IPS DF 6.9 (cell line): Measurements from ENCODE around the gene TM2D3.

Experiments used
- DNase-seq: peaks from one replicate; pipeline ENCODE4 v3.0.0-alpha.2; 2013; ENCODE audit warnings: low read depth, low spot score
- H3K27ac ChIP-seq: one replicate; pipeline ENCODE4 v1.5.1; 2013; ENCODE audit warnings: low read length, control low read depth
- H3K27me3 ChIP-seq: 2 replicates; pipeline ENCODE4 v1.6.1; 2013; ENCODE audit warnings: mild to moderate bottlenecking, low read length; ENCODE audit not compliant: control insufficient read depth, insufficient read depth
- H3K36me3 ChIP-seq: 2 replicates; pipeline ENCODE4 v1.6.1; 2013; ENCODE audit warnings: low read length; ENCODE audit not compliant: control insufficient read depth, insufficient read depth
- H3K4me1 ChIP-seq: 2 replicates; pipeline ENCODE4 v1.6.1; 2013; ENCODE audit warnings: low read length; ENCODE audit not compliant: control insufficient read depth, insufficient read depth
- H3K4me3 ChIP-seq: 2 replicates; pipeline ENCODE4 v1.5.1; 2013; ENCODE audit warnings: mild to moderate bottlenecking, low read length
- H3K9me3 ChIP-seq: 2 replicates; pipeline ENCODE4 v1.6.1; 2013; ENCODE audit warnings: low read length, inconsistent platforms; ENCODE audit not compliant: control insufficient read depth, insufficient read depth
- WGBS: extraction: QIAGEN DNeasy Blood & Tissue Kit; methylation state at CpG from one replicate; pipeline ENCODE4 v1.1.7; 2013; ENCODE audit warnings: mixed read lengths, missing lambda C conversion rate; ENCODE audit not compliant: insufficient read length, insufficient coverage; 5-methylcytosine and 5-hydroxymethylcytosine counted together

The TM2D3 gene

GRCh38 chr15:101615414-101615985 lies 36.7 kb downstream of the TM2D3 start:
- Histone ChIP-seq H3K27ac (no peak overlapping the region), H3K4me1 (peaks cover 7% of the 10 kb centered on the region), H3K4me3 (no peak overlapping the region), H3K27me3 (no peaks in the 10 kb centered on the region), H3K36me3 (no peaks in the 10 kb centered on the region), H3K9me3 (no peaks in the 10 kb centered on the region)
- DNase-seq, result no peak
- no CpG with 5 or more reads among the region's 15 CpGs for WGBS

- H3K27me3 ChIP-seq, result no peaks in the 10 kb centered on the region
- no peaks in the 10 kb centered on the region for H3K36me3 ChIP-seq
- WGBS, result no CpG with 5 or more reads among the region's 11 CpGs
- peaks cover 7% of the 10 kb centered on the region for H3K4me1 ChIP-seq
- no peak overlapping the region for H3K4me3 ChIP-seq
- no peaks in the 10 kb centered on the region for H3K9me3 ChIP-seq
- no peak for DNase-seq
- H3K27ac ChIP-seq, result no peak overlapping the region
Measured at GRCh38 chr15:101614761-101615160, 37.4 kb downstream of the TM2D3 start.

GRCh38 chr15:101614001-101614585 lies 38.1 kb downstream of the TM2D3 start:
- Histone ChIP-seq H3K36me3 (no peaks in the 10 kb centered on the region), H3K4me1 (peaks cover 7% of the 10 kb centered on the region), H3K27me3 (no peaks in the 10 kb centered on the region), H3K27ac (no peak overlapping the region), H3K9me3 (no peaks in the 10 kb centered on the region), H3K4me3 (no peak overlapping the region)
- DNase-seq, result no peak
- no CpG with 5 or more reads among the region's 14 CpGs for WGBS

GRCh38 chr15:101613130-101614000 lies 38.8 kb downstream of the TM2D3 start:
- peaks cover 7% of the 10 kb centered on the region for H3K4me1 ChIP-seq
- no peak overlapping the region for H3K4me3 ChIP-seq
- DNase-seq, result no peak
- no peaks in the 10 kb centered on the region for H3K27me3 ChIP-seq
- no peaks in the 10 kb centered on the region for H3K9me3 ChIP-seq
- H3K36me3 ChIP-seq, result no peaks in the 10 kb centered on the region
- WGBS, result no CpG with 5 or more reads among the region's 20 CpGs
- H3K27ac ChIP-seq, result no peak overlapping the region

- Histone ChIP-seq H3K36me3 (no peaks in the 10 kb centered on the region), H3K27me3 (no peaks in the 10 kb centered on the region), H3K9me3 (no peaks in the 10 kb centered on the region), H3K4me3 (no peak overlapping the region), H3K4me1 (peaks cover 7% of the 10 kb centered on the region), H3K27ac (no peak overlapping the region)
- WGBS, result no CpG with 5 or more reads among the region's 11 CpGs
- DNase-seq, result no peak
Measured at GRCh38 chr15:101612676-101613075, 39.5 kb downstream of the TM2D3 start.

- Histone ChIP-seq H3K4me3 (no peak overlapping the region), H3K27ac (no peak overlapping the region), H3K27me3 (no peaks in the 10 kb centered on the region), H3K9me3 (no peaks in the 10 kb centered on the region), H3K4me1 (peaks cover 7% of the 10 kb centered on the region), H3K36me3 (no peaks in the 10 kb centered on the region)
- no CpG with 5 or more reads among the region's 10 CpGs for WGBS
- no peak for DNase-seq
Measured at GRCh38 chr15:101611580-101612299, 40.4 kb downstream of the TM2D3 start.

GRCh38 chr15:101611007-101611406 lies 41.2 kb downstream of the TM2D3 start:
- H3K36me3 ChIP-seq, result no peaks in the 10 kb centered on the region
- DNase-seq, result no peak
- H3K4me3 ChIP-seq, result no peak overlapping the region
- no peak overlapping the region for H3K27ac ChIP-seq
- H3K27me3 ChIP-seq, result no peaks in the 10 kb centered on the region
- H3K9me3 ChIP-seq, result no peaks in the 10 kb centered on the region
- WGBS, result no CpG with 5 or more reads among the region's 15 CpGs
- H3K4me1 ChIP-seq, result peaks cover 3% of the 10 kb centered on the region; the same call in 1 of the 2 replicates

- no peak for DNase-seq
- H3K4me3 ChIP-seq, result no peak overlapping the region
- H3K4me1 ChIP-seq, result peaks cover 1% of the 10 kb centered on the region; the same call in 1 of the 2 replicates
- no peaks in the 10 kb centered on the region for H3K9me3 ChIP-seq
- no peaks in the 10 kb centered on the region for H3K36me3 ChIP-seq
- no peaks in the 10 kb centered on the region for H3K27me3 ChIP-seq
- no CpG with 5 or more reads among the region's 8 CpGs for WGBS
- no peak overlapping the region for H3K27ac ChIP-seq
Measured at GRCh38 chr15:101610611-101611000, 41.6 kb downstream of the TM2D3 start.

GRCh38 chr15:101609742-101610610 lies 42.2 kb downstream of the TM2D3 start:
- H3K4me3 ChIP-seq, result no peak overlapping the region
- H3K36me3 ChIP-seq, result no peaks in the 10 kb centered on the region
- WGBS, result no CpG with 5 or more reads among the region's 23 CpGs
- H3K4me1 ChIP-seq, result no peaks in the 10 kb centered on the region
- no peaks in the 10 kb centered on the region for H3K9me3 ChIP-seq
- H3K27ac ChIP-seq, result no peak overlapping the region
- DNase-seq, result no peak
- no peaks in the 10 kb centered on the region for H3K27me3 ChIP-seq
